OCI-LY7 (cell line): ENCODE results near the gene STARD7. TPM values are rescaled to one million over a fixed set of nuclear protein-coding genes. Genes with fewer than 3 reads are reported as not detected.
"Not testable (repeated sequence)": the region's sequence is repeated elsewhere in the genome, so short reads cannot be mapped to it uniquely, and the experiment has no call there.

Experiments
- Bru-seq: library from RNA; stranded (reverse); fragments of 400-500 nt; gene quantifications from one replicate; lab custom pipeline; 2021; lab: Mats Ljungman, UMichigan
- BruChase-seq, 2 experiments: library from RNA; stranded (reverse); fragments of 400-500 nt; gene quantifications; one replicate each; lab custom pipeline; 2021; lab: Mats Ljungman, UMichigan
- BruUV-seq: library from RNA; stranded (reverse); fragments of 400-500 nt; replicated peaks from 2 replicates; lab custom pipeline; 2021; lab: Mats Ljungman, UMichigan
- CTCF ChIA-PET: fragments of 300-600 bp; sonication (Branson Sonifier 250); formaldehyde crosslinking; loops from one replicate; lab custom pipeline; 2022; ENCODE audit warnings: antibody characterized with exemption; ENCODE audit not compliant: unreplicated experiment; lab: Charles Lee
- POLR2A ChIA-PET: fragments of 300-600 bp; sonication (Branson Sonifier 250); formaldehyde crosslinking; loops from one replicate; lab custom pipeline; 2022; ENCODE audit warnings: antibody characterized with exemption; lab: Charles Lee
- DNase-seq: peaks from one replicate; pipeline ENCODE4 v3.0.0-alpha.2; 2015; ENCODE audit warnings: low spot score
- H2AFZ ChIP-seq: fragments of 200-600 bp; sonication (generic), shearing (Covaris generic); 2 replicates; pipeline ENCODE4 v1.6.1; 2014; ENCODE audit warnings: mild to moderate bottlenecking, antibody characterized with exemption, low read length, moderate library complexity
- H3K27ac ChIP-seq: fragments of 200-600 bp; sonication (generic); 2 replicates; pipeline ENCODE4 v1.5.1; 2014; ENCODE audit warnings: mixed run types, low read depth, mild to moderate bottlenecking, moderate library complexity, low read length, inconsistent platforms; ENCODE audit not compliant: poor library complexity, severe bottlenecking
- H3K36me3 ChIP-seq: fragments of 200-600 bp; sonication (generic); 2 replicates; pipeline ENCODE4 v1.6.1; 2014; ENCODE audit warnings: mild to moderate bottlenecking, antibody characterized with exemption, low read length, moderate library complexity, mixed read lengths; ENCODE audit not compliant: insufficient read depth
- H3K4me1 ChIP-seq: fragments of 200-600 bp; sonication (generic); 2 replicates; pipeline ENCODE4 v1.5.1; 2014; ENCODE audit warnings: mild to moderate bottlenecking, low read length; ENCODE audit not compliant: insufficient read depth, poor library complexity, severe bottlenecking
- H3K4me2 ChIP-seq: fragments of 200-600 bp; sonication (generic); 2 replicates; pipeline ENCODE4 v1.6.1; 2014; ENCODE audit warnings: mild to moderate bottlenecking, low read length
- H3K4me3 ChIP-seq: fragments of 200-600 bp; sonication (generic); 2 replicates; pipeline ENCODE4 v1.5.1; 2014; ENCODE audit warnings: mild to moderate bottlenecking, low read depth, low read length; ENCODE audit not compliant: poor library complexity, severe bottlenecking
- H3K79me2 ChIP-seq: fragments of 200-600 bp; sonication (generic); 2 replicates; pipeline ENCODE4 v1.6.1; 2016; ENCODE audit warnings: low read depth, mild to moderate bottlenecking, low read length, moderate library complexity, mixed read lengths; ENCODE audit not compliant: insufficient read depth
- H3K9me2 ChIP-seq: fragments of 200-600 bp; sonication (generic); 2 replicates; pipeline ENCODE4 v1.6.1; 2016; ENCODE audit warnings: mild to moderate bottlenecking, low read length, mixed read lengths; ENCODE audit not compliant: insufficient read depth
- H3K9me3 ChIP-seq: fragments of 200-600 bp; sonication (generic); 2 replicates; pipeline ENCODE4 v1.6.1; 2014; ENCODE audit warnings: mild to moderate bottlenecking, mixed run types, low read length, mixed read lengths
- H4K20me1 ChIP-seq: fragments of 200-600 bp; sonication (generic); 2 replicates; pipeline ENCODE4 v1.6.1; 2014; ENCODE audit warnings: mild to moderate bottlenecking, antibody characterized with exemption, low read length, moderate library complexity, mixed read lengths; ENCODE audit not compliant: insufficient read depth
- CTCF ChIP-seq: fragments of 200-600 bp; sonication (generic); conservative IDR thresholded peaks from 2 replicates; pipeline ENCODE4 v1.5.1; 2014; ENCODE audit warnings: mild to moderate bottlenecking, antibody characterized with exemption, low read length, moderate library complexity, mixed read lengths
- EZH2phosphoT487 ChIP-seq: fragments of 200-600 bp; sonication (generic); IDR thresholded peaks from 2 replicates; pipeline ENCODE4 v1.6.1; 2018; ENCODE audit warnings: low read depth, borderline replicate concordance, mild to moderate bottlenecking, mixed run types, antibody characterized with exemption, low read length, moderate library complexity, mixed read lengths
- intact Hi-C: fragments of 100-400 bp; cut with micrococcal nuclease; formaldehyde crosslinking; loops from one replicate; pipeline ENCODE4 v1.10.0; 2022; ENCODE audit not compliant: unreplicated experiment
- long read RNA-seq: library from polyadenylated mRNA; stranded (forward); transcript quantifications from one replicate; pipeline ENCODE4 v2.0.0, GENCODE V29; 2022
- total RNA-seq, 2 experiments: library from RNA; depleted of rRNA in 1 of 2; stranded (reverse); fragments of >200 nt in 1 of 2; shearing (Covaris generic) in 1 of 2; gene quantifications; 2 replicates each; pipeline ENCODE4 v1.2.3, GENCODE V29; 2014 to 2022

The STARD7 gene, protein sequence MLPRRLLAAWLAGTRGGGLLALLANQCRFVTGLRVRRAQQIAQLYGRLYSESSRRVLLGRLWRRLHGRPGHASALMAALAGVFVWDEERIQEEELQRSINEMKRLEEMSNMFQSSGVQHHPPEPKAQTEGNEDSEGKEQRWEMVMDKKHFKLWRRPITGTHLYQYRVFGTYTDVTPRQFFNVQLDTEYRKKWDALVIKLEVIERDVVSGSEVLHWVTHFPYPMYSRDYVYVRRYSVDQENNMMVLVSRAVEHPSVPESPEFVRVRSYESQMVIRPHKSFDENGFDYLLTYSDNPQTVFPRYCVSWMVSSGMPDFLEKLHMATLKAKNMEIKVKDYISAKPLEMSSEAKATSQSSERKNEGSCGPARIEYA
- total RNA-seq (2014; rRNA removed; shearing (Covaris generic)) (208 and 239 TPM in 2 replicates), total RNA-seq (2022) (186 and 206 TPM in 2 replicates), Bru-seq, nascent RNA (percentile 94 among the genes with signal in this experiment), BruChase-seq, experiment 1, labeled RNA remaining after a 6-hour chase (percentile 98 among the genes with signal in this experiment), BruChase-seq, experiment 2, labeled RNA remaining after a 2-hour chase (percentile 98 among the genes with signal in this experiment)
- long read RNA-seq, transcript STARD7-201 (8 exons, 3,368 nt): major isoform, 767 of 860 reads
- long read RNA-seq, partial matches to known transcripts: 15 of 860 reads
- long read RNA-seq, other reads (novel, unspliced or antisense): 78 of 860 reads

DNA sequence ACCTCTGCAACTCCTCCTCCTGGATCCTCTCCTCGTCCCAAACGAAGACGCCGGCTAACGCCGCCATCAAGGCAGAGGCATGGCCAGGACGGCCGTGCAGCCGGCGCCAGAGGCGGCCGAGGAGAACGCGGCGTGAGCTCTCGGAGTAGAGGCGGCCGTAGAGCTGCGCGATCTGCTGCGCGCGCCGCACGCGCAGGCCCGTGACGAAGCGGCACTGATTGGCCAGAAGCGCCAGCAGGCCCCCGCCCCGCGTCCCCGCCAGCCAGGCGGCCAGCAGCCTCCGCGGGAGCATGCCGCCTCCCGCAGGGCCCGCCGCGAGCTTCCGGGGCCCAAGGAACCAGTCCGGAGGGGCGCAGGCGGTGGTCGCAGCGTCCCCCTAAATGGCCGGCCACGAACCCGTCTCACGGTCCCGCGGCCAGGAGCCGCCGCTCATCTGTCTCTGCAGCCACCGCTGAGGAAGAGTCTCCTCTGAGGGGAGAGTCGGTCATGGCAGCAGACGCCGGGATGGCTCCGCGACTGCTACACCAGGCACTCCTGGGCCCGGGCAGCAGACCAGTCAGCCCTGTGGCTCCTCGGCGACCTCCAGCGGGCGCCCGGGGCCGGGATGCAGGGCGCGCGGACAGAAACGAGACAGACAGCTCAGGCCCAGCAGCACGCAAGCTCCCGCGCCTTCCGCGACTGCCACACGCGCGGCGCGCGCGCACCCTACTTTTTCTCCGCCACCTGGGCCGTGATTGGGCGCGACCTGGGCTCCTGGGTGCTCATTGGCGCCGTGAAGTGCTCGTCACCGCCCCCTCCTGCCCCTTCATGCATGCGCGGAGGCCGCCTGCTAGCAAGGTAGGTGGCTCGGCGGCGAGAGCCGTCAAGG, at the start of gene STARD7:
STARD7 (minus strand) TSS at position 685 of the 868 bp plus-strand sequence; CDS start at position 292, 393 bp downstream.
- CTCF ChIA-PET: interaction anchor here (0.6 to 1.3 kb wide), 4 partner anchors 25 to 104 kb away, joined by 3 read pairs; no protein-coding TSS in a partner anchor
- H3K4me1 ChIP-seq: peaks cover 64% of the 10 kb centered on the region
- TF ChIP-seq EZH2phosphoT487: no peak
- TF ChIP-seq CTCF: peak; percentile 30; the same call in 1 of the 2 replicates
- H3K36me3 ChIP-seq: peaks cover 39% of the 10 kb centered on the region
- peak within 1 kb of the TSS; percentile 81 for H3K27ac ChIP-seq
- DNase-seq: peak; percentile 99
- H3K4me2 ChIP-seq: peak within 1 kb of the TSS; percentile 97
- peak within 1 kb of the TSS; percentile 90 for H3K4me3 ChIP-seq
- H3K9me3 ChIP-seq: no peaks in the 10 kb centered on the region
- POLR2A ChIA-PET: interaction anchor here (0.5 to 2.2 kb wide), 15 partner anchors 9 to 152 kb away, joined by 3 to 22 read pairs (median 4); partner anchors contain the start of gene NCAPH
- H2AFZ ChIP-seq: peak within 1 kb of the TSS; percentile 30; the same call in 1 of the 2 replicates
- H3K9me2 ChIP-seq: no peaks in the 10 kb centered on the region
- peaks cover 63% of the 10 kb centered on the region for H3K79me2 ChIP-seq
- no TSS peak for BruUV-seq
- intact Hi-C loops: loop anchor here (1.0 to 5.0 kb wide), 4 partner anchors 24 to 114 kb away; partner anchors contain the start of gene CIAO1
- peaks cover 30% of the 10 kb centered on the region for H4K20me1 ChIP-seq

DNA sequence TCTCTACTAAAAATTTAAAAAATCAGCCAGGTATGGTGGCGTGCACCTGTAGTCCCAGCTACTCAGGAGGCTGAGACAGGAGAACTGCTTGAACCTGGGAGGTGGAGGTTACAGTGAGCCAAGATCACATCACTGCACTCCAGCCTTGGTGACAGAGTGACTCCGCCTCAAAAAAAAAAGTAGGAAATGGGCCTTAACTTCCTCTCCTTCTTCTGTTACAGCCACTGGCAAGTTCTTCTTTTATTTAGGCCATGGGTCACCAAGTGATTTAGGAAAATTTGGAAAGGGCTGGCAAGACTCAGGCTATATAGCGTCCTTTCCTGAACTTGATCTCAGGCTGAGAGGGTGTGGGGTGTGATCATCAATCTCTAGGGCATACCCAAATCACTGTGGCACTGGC, 49.1 kb upstream of the STARD7 start:
- CTCF ChIA-PET, H2AFZ ChIP-seq, H3K9me2 ChIP-seq, H3K4me3 ChIP-seq, intact Hi-C loops, H3K4me2 ChIP-seq, H3K9me3 ChIP-seq, BruUV-seq, H3K27ac ChIP-seq, POLR2A ChIA-PET, DNase-seq, H4K20me1 ChIP-seq: not testable (repeated sequence)
- Histone ChIP-seq H3K79me2 (peaks cover 12% of the 10 kb centered on the region; the same call in 1 of the 2 replicates), H3K4me1 (peaks cover 21% of the 10 kb centered on the region), H3K36me3 (peaks cover 78% of the 10 kb centered on the region)
